A549 (cell line): ENCODE results near the gene FAT1.

ENCODE experiments used
- CEBPB ChIP-seq, 2 experiments: fragments of >200 bp in 1 of 2; sonication (Bioruptor Twin) in 1 of 2; formaldehyde crosslinking in 1 of 2; IDR thresholded peaks; 2 replicates each; pipeline ENCODE4 v1.6.1; 2012 to 2016
- CHD2 ChIP-seq: fragments of 150-350 bp; IDR thresholded peaks from 2 replicates; pipeline ENCODE4 v1.6.1; 2014; ENCODE audit warnings: low read length; ENCODE audit not compliant: partially characterized antibody
- CHD4 ChIP-seq: fragments of 200-600 bp; sonication (generic); IDR thresholded peaks from 2 replicates; pipeline ENCODE4 v1.6.1; 2016; ENCODE audit warnings: antibody characterized with exemption, mild to moderate bottlenecking, borderline replicate concordance
- JUN ChIP-seq, 2 experiments: fragments of >200 bp; sonication (Bioruptor Twin); formaldehyde crosslinking; IDR thresholded peaks; 2 replicates in 1 of 2; 3 replicates in 1 of 2; pipeline ENCODE4 v1.6.1; 2016 to 2017
- NR3C1 ChIP-seq: fragments of >200 bp; sonication (Bioruptor Twin); formaldehyde crosslinking; IDR thresholded peaks from 3 replicates; pipeline ENCODE4 v1.6.1; 2017
- POLR2A ChIP-seq: IDR thresholded peaks from 2 replicates; pipeline ENCODE4 v1.6.1; 2012; ENCODE audit warnings: mild to moderate bottlenecking, low read length
- RFX5 ChIP-seq: fragments of 450-650 bp; IDR thresholded peaks from 2 replicates; pipeline ENCODE4 v1.7.1; 2014; ENCODE audit warnings: antibody characterized with exemption, mild to moderate bottlenecking, moderate library complexity
- SREBF2 ChIP-seq: fragments of 450-650 bp; IDR thresholded peaks from 2 replicates; pipeline ENCODE4 v1.6.1; 2014; ENCODE audit warnings: mild to moderate bottlenecking, moderate library complexity
- TF ChIP-seq, protein P1 (sequence below): fragments of >200 bp; sonication (Bioruptor Twin); formaldehyde crosslinking; IDR thresholded peaks from 3 replicates; pipeline ENCODE4 v1.5.1; 2016
- TF ChIP-seq, protein P2 (sequence below): fragments of 200-600 bp; sonication (generic); IDR thresholded peaks from 2 replicates; pipeline ENCODE4 v1.6.1; 2016; ENCODE audit warnings: antibody characterized with exemption, mild to moderate bottlenecking, moderate library complexity
- TF ChIP-seq, protein P3 (sequence below): IDR thresholded peaks from 2 replicates; pipeline ENCODE4 v1.6.1; 2012
- TF ChIP-seq, protein P4 (sequence below): fragments of 150-350 bp; IDR thresholded peaks from 2 replicates; pipeline ENCODE4 v1.6.1; 2014; ENCODE audit warnings: low read depth, mild to moderate bottlenecking, low read length
- TF ChIP-seq, protein P5 (sequence below): IDR thresholded peaks from 2 replicates; pipeline ENCODE4 v1.6.1; 2012
- TF ChIP-seq, protein P6 (sequence below): fragments of 450-650 bp; IDR thresholded peaks from 2 replicates; pipeline ENCODE4 v1.6.1; 2014; ENCODE audit warnings: antibody characterized with exemption

DNA sequence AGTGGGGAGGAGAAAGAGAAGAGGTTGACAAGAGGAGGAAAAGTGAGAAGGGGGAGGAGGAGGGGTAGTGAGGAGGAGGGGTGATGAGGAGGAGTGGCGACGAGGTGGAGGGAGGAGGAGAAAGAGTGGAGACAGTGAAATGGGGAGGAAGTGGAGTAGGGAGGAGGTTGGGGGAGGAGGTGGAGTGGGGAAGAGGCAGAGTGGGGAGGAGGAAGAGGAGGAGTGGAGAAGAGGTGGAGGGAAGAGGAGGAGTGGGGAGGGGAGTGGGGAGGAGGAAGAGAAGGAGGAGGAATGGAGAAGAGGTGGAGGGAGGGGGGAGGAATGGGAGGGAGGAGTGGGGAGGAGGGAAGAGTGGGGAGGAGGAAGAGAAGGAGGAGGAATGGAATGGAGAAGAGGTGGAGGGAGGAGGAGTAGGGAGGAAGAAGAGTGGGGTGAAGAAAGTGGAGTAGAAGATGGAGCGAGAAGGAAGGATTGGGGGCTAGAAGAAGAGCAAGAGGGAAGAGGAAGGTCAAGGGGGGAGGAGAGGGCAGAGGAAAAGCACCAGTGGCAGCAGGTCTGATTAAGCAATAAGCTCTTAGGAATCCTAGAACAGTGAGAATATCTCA lies 118.3 kb downstream of the FAT1 start:
- TF ChIP-seq, protein P1, sequence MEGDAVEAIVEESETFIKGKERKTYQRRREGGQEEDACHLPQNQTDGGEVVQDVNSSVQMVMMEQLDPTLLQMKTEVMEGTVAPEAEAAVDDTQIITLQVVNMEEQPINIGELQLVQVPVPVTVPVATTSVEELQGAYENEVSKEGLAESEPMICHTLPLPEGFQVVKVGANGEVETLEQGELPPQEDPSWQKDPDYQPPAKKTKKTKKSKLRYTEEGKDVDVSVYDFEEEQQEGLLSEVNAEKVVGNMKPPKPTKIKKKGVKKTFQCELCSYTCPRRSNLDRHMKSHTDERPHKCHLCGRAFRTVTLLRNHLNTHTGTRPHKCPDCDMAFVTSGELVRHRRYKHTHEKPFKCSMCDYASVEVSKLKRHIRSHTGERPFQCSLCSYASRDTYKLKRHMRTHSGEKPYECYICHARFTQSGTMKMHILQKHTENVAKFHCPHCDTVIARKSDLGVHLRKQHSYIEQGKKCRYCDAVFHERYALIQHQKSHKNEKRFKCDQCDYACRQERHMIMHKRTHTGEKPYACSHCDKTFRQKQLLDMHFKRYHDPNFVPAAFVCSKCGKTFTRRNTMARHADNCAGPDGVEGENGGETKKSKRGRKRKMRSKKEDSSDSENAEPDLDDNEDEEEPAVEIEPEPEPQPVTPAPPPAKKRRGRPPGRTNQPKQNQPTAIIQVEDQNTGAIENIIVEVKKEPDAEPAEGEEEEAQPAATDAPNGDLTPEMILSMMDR = no peak
- TF ChIP-seq JUN (IDR thresholded peaks at IDR 0.05) = no peak
- TF ChIP-seq, protein P2, sequence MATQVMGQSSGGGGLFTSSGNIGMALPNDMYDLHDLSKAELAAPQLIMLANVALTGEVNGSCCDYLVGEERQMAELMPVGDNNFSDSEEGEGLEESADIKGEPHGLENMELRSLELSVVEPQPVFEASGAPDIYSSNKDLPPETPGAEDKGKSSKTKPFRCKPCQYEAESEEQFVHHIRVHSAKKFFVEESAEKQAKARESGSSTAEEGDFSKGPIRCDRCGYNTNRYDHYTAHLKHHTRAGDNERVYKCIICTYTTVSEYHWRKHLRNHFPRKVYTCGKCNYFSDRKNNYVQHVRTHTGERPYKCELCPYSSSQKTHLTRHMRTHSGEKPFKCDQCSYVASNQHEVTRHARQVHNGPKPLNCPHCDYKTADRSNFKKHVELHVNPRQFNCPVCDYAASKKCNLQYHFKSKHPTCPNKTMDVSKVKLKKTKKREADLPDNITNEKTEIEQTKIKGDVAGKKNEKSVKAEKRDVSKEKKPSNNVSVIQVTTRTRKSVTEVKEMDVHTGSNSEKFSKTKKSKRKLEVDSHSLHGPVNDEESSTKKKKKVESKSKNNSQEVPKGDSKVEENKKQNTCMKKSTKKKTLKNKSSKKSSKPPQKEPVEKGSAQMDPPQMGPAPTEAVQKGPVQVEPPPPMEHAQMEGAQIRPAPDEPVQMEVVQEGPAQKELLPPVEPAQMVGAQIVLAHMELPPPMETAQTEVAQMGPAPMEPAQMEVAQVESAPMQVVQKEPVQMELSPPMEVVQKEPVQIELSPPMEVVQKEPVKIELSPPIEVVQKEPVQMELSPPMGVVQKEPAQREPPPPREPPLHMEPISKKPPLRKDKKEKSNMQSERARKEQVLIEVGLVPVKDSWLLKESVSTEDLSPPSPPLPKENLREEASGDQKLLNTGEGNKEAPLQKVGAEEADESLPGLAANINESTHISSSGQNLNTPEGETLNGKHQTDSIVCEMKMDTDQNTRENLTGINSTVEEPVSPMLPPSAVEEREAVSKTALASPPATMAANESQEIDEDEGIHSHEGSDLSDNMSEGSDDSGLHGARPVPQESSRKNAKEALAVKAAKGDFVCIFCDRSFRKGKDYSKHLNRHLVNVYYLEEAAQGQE = no peak
- no peak for TF ChIP-seq POLR2A
- no peak for TF ChIP-seq CHD2
- TF ChIP-seq, protein P3, sequence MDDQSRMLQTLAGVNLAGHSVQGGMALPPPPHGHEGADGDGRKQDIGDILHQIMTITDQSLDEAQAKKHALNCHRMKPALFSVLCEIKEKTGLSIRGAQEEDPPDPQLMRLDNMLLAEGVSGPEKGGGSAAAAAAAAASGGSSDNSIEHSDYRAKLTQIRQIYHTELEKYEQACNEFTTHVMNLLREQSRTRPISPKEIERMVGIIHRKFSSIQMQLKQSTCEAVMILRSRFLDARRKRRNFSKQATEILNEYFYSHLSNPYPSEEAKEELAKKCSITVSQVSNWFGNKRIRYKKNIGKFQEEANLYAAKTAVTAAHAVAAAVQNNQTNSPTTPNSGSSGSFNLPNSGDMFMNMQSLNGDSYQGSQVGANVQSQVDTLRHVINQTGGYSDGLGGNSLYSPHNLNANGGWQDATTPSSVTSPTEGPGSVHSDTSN = no peak
- no peak for TF ChIP-seq NR3C1
- no peak for TF ChIP-seq RFX5
- TF ChIP-seq, protein P4, sequence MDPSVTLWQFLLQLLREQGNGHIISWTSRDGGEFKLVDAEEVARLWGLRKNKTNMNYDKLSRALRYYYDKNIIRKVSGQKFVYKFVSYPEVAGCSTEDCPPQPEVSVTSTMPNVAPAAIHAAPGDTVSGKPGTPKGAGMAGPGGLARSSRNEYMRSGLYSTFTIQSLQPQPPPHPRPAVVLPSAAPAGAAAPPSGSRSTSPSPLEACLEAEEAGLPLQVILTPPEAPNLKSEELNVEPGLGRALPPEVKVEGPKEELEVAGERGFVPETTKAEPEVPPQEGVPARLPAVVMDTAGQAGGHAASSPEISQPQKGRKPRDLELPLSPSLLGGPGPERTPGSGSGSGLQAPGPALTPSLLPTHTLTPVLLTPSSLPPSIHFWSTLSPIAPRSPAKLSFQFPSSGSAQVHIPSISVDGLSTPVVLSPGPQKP = no peak
- no peak for TF ChIP-seq CEBPB (IDR thresholded peaks at IDR 0.05)
- TF ChIP-seq, protein P5, sequence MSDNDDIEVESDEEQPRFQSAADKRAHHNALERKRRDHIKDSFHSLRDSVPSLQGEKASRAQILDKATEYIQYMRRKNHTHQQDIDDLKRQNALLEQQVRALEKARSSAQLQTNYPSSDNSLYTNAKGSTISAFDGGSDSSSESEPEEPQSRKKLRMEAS = no peak
- TF ChIP-seq, protein P6, sequence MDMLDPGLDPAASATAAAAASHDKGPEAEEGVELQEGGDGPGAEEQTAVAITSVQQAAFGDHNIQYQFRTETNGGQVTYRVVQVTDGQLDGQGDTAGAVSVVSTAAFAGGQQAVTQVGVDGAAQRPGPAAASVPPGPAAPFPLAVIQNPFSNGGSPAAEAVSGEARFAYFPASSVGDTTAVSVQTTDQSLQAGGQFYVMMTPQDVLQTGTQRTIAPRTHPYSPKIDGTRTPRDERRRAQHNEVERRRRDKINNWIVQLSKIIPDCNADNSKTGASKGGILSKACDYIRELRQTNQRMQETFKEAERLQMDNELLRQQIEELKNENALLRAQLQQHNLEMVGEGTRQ = no peak
- TF ChIP-seq SREBF2 = no peak
- no peak for TF ChIP-seq CHD4
